Vagina (tissue), 2 donors: Measurements from ENCODE around the gene ADGRD2.

Experiments used
- CTCF ChIP-seq, 3 experiments: fragments of 450-650 bp in 2 of 3; fragments of 200-600 bp in 1 of 3; sonication (generic) in 1 of 3; IDR thresholded peaks; one replicate each; pipeline ENCODE4 v1.5.1; 2017 to 2019; ENCODE audit warnings: antibody characterized with exemption in 3 of 3, mild to moderate bottlenecking in 2 of 3, moderate library complexity in 2 of 3
- POLR2A ChIP-seq, 2 donors: fragments of 450-650 bp; IDR thresholded peaks; one replicate each; pipeline ENCODE4 v1.6.1; 2017; ENCODE audit warnings: antibody characterized with exemption in 2 of 2, mild to moderate bottlenecking in 2 of 2, moderate library complexity in 2 of 2
- POLR2AphosphoS5 ChIP-seq, 2 donors: sonication (generic); formaldehyde crosslinking; IDR thresholded peaks; one replicate each; pipeline ENCODE4 v1.9.0; 2017; ENCODE audit warnings: antibody characterized with exemption in 2 of 2, mild to moderate bottlenecking in 2 of 2, low read depth in 1 of 2; ENCODE audit not compliant: insufficient read depth in 1 of 2

DNA sequence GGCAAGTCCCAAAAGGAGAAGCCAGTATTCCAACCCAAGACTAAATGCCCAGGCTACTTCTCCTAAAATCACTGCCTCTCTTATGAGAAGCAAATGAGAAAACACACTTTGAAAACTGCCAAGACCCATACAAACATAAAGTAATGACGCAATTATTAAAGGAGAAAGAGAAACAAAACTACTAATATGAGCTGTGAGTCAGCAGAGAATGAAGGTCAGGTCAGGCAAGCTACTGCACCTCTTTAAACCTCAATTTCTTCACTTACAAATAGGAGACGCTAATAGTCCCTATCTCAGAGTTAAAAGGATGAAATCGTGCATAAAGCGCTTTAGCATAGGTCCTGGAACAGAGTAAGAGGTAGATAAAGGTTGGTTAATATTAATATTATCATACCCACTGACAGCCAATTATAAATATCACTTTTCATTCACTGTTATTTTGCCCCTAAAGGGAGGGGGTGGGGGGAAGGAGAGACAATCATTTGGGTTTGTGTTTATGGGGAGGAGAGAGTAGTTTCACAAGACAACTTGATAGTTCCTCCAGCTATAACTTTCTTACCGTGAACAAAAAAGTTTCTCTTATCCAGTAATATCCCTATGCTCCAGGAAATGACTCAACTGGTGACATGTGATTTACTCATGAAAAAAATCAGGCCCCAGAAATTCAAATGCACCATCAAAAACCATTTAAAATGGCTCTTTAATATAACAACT lies 38.6 kb upstream of the ADGRD2 start:
- no peak for TF ChIP-seq CTCF (IDR thresholded peaks at IDR 0.05)
- no peak for TF ChIP-seq POLR2A (IDR thresholded peaks at IDR 0.05)
- TF ChIP-seq POLR2AphosphoS5 (IDR thresholded peaks at IDR 0.05; ENCODE audit: insufficient read depth in 1 of 2, low read depth in 1 of 2) = no peak
